GM12878 (cell line): ENCODE measurements around the gene GJA10.
"Not testable (repeated sequence)": the region's sequence is repeated elsewhere in the genome, so short reads cannot be mapped to it uniquely, and the experiment has no call there.

Experiments
- FOXM1 ChIP-seq: IDR thresholded peaks from 2 replicates; pipeline ENCODE4 v1.6.1; 2012; ENCODE audit warnings: low read depth, mild to moderate bottlenecking, inconsistent platforms, low read length, moderate library complexity
- NR2C2 ChIP-seq: IDR thresholded peaks from 2 replicates; pipeline ENCODE4 v1.6.1; 2011; ENCODE audit warnings: borderline replicate concordance, low read depth; ENCODE audit not compliant: control insufficient read depth, insufficient read length
- POLR2A ChIP-seq: IDR thresholded peaks from 2 replicates; pipeline ENCODE4 v1.6.1; 2011; ENCODE audit warnings: low read depth, mild to moderate bottlenecking, low read length
- SRF ChIP-seq, 2 experiments: IDR thresholded peaks; 2 replicates each; pipeline ENCODE4 v1.6.1; 2011; ENCODE audit warnings: low read depth in 2 of 2, low read length in 2 of 2, mild to moderate bottlenecking in 1 of 2, moderate library complexity in 1 of 2

- not testable (repeated sequence) for TF ChIP-seq FOXM1; POLR2A; NR2C2; SRF (IDR thresholded peaks at IDR 0.05; ENCODE audit: low read depth in 2 of 2, low read length in 2 of 2)
Observed at GRCh38 chr6:89910001-89910901, 16.0 kb downstream of the GJA10 start.
